ENCODE data around the gene MYZAP. TPM values are rescaled to one million over a fixed set of nuclear protein-coding genes. Genes with fewer than 3 reads are reported as not detected.

Gene MYZAP
- total and polyA plus RNA-seq, 2 donors from 2014 or later: 3.3 to 6.1 TPM

DNA sequence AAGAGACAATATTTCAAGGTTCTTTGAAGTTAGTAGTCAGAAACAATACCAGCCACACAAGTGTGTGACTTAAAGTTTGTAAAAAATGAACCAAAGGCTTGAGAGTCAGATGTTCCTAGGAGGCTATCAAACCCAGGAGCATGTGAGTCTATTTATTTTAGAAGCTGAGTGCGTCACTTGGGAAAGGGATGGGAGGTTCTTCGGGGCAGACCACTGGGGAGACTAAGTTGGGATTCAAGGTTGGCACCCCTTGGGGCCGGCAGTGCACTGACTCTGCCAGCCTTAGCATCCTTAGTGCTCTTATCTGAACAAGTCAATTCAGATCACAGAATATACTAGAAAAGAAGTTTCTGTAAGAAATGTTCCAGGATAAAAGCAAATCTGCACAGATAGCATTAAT, 64.7 kb downstream of the MYZAP start:
- Histone ChIP-seq H3K9ac (ENCODE audit: low read length in 3 of 3) (no peak overlapping the region), H3K4me1 (ENCODE audit: control insufficient read depth in 2 of 3, insufficient read depth in 2 of 3, low read depth in 1 of 3, low read length in 3 of 3) (peaks cover 0 to 12% (median 2%) of the 10 kb centered on the region in 3 donors), H3K4me3 (ENCODE audit: low read length in 3 of 3) (no peak overlapping the region), H3K27ac (ENCODE audit: low read depth in 2 of 2, low read length in 2 of 2) (no peak overlapping the region), H3K36me3 (ENCODE audit: control insufficient read depth in 2 of 3, insufficient read depth in 3 of 3, low read length in 3 of 3) (no peaks in the 10 kb centered on the region), H3K27me3 (ENCODE audit: control insufficient read depth, insufficient read depth, low read length) (no peaks in the 10 kb centered on the region), H3K9me3 (ENCODE audit: control insufficient read depth in 2 of 3, insufficient read depth in 1 of 3, low read length in 3 of 3) (no peaks in the 10 kb centered on the region)
- intact Hi-C loops (cut with DNase I): loop anchor here (10.0 kb wide), 1 partner anchor 198 kb away; no protein-coding TSS in a partner anchor
- DNase-seq (no peak), FAIRE-seq (no peak)
- TF ChIP-seq, protein P1, sequence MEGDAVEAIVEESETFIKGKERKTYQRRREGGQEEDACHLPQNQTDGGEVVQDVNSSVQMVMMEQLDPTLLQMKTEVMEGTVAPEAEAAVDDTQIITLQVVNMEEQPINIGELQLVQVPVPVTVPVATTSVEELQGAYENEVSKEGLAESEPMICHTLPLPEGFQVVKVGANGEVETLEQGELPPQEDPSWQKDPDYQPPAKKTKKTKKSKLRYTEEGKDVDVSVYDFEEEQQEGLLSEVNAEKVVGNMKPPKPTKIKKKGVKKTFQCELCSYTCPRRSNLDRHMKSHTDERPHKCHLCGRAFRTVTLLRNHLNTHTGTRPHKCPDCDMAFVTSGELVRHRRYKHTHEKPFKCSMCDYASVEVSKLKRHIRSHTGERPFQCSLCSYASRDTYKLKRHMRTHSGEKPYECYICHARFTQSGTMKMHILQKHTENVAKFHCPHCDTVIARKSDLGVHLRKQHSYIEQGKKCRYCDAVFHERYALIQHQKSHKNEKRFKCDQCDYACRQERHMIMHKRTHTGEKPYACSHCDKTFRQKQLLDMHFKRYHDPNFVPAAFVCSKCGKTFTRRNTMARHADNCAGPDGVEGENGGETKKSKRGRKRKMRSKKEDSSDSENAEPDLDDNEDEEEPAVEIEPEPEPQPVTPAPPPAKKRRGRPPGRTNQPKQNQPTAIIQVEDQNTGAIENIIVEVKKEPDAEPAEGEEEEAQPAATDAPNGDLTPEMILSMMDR (IDR thresholded peaks at IDR 0.05; ENCODE audit: borderline replicate concordance, extremely low read depth, insufficient read depth): no peak

DNA sequence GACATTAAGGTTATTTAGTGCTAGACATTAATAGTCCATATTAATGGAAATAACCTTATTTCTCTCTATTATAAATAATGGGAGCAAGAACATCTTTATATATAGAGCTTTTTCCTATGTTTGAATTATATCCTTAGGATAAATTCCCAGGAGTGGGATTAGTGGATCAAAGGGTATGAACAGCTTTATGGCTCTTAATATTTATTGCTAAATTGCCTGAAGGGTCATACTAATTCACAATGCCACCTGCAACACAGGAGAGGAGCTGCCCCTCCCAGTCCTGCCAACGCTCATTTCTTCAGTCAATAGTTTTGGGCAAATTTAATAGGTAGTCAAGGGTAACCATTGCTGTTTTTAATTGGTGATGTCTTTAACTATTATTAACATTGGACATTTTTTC, 65.9 kb downstream of the MYZAP start:
- intact Hi-C loops (cut with DNase I): loop anchor here (10.0 kb wide), 1 partner anchor 197 kb away; no protein-coding TSS in a partner anchor
- no peak overlapping the region for H3K9ac ChIP-seq (ENCODE audit: low read length in 3 of 3)
- no peak overlapping the region for H3K27ac ChIP-seq (ENCODE audit: low read depth in 2 of 2, low read length in 2 of 2)
- H3K4me1 ChIP-seq (ENCODE audit: control insufficient read depth in 2 of 3, insufficient read depth in 2 of 3, low read depth in 1 of 3, low read length in 3 of 3): peaks cover 0 to 14% (median 2%) of the 10 kb centered on the region in 3 donors
- no peaks in the 10 kb centered on the region for H3K9me3 ChIP-seq (ENCODE audit: control insufficient read depth in 2 of 3, insufficient read depth in 1 of 3, low read length in 3 of 3)
- no peaks in the 10 kb centered on the region for H3K36me3 ChIP-seq (ENCODE audit: control insufficient read depth in 2 of 3, insufficient read depth in 3 of 3, low read length in 3 of 3)
- no peaks in the 10 kb centered on the region for H3K27me3 ChIP-seq (ENCODE audit: control insufficient read depth, insufficient read depth, low read length)
- no peak for DNase-seq
- no peak for FAIRE-seq
- H3K4me3 ChIP-seq (ENCODE audit: low read length in 3 of 3): no peak overlapping the region
- TF ChIP-seq, protein P1 (IDR thresholded peaks at IDR 0.05; ENCODE audit: borderline replicate concordance, extremely low read depth, insufficient read depth): no peak

DNA sequence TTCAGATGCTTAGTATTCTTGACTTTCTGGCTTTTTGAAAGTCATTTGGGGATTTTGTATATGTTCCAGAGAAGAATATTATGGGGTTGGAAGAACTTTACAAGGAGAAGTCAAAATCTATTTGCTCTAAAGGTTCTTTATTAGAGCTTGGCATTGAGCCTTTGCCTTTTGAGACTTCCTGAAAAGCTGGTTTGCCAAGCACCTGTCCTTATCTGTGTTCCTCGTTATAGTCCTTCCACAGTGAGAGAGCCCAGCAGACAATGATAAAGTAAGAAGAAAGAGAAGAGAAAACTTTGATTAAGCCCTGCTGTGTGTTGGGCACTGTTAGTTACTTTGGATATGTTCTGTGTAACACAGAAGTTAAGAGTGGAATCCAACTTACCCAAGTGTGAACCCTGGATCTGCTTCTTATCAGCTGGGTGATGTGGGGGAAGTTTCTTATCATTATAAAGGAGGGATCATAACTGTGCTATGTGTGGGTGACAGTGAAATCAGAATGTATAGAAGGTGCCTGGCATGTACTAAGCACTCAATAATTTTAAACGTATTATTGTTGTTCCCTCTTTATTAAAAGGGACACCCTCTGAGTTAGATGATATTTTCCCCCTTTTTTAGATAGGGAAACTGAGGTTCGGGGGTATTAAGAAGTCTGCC, 70.5 kb downstream of the MYZAP start:
- Histone ChIP-seq H3K36me3 (ENCODE audit: control insufficient read depth in 2 of 3, insufficient read depth in 3 of 3, low read length in 3 of 3) (no peaks in the 10 kb centered on the region), H3K9me3 (ENCODE audit: control insufficient read depth in 2 of 3, insufficient read depth in 1 of 3, low read length in 3 of 3) (no peaks in the 10 kb centered on the region), H3K27me3 (ENCODE audit: control insufficient read depth, insufficient read depth, low read length) (no peaks in the 10 kb centered on the region), H3K9ac (ENCODE audit: low read length in 3 of 3) (no peak overlapping the region), H3K27ac (ENCODE audit: low read depth in 2 of 2, low read length in 2 of 2) (no peak overlapping the region), H3K4me3 (ENCODE audit: low read length in 3 of 3) (no peak overlapping the region), H3K4me1 (ENCODE audit: control insufficient read depth in 2 of 3, insufficient read depth in 2 of 3, low read depth in 1 of 3, low read length in 3 of 3) (peaks cover 0 to 5% (median 4%) of the 10 kb centered on the region in 3 donors)
- FAIRE-seq (no peak), DNase-seq (no peak)
- TF ChIP-seq, protein P1 (IDR thresholded peaks at IDR 0.05; ENCODE audit: borderline replicate concordance, extremely low read depth, insufficient read depth): no peak
- intact Hi-C loops (cut with DNase I): no loop called here
